Measurements from ENCODE around the gene IGSF9B.

IGSF9B gene

GRCh38 chr11:133910101-133910500 is 46.7 kb downstream of the IGSF9B start:
- intact Hi-C loops (cut with DNase I), result no loop called here
- peak in 2 of 10 donors; percentile 14 to 54 for DNase-seq

- intact Hi-C loops (cut with DNase I), result no loop called here
- DNase-seq, result peak in 2 of 10 donors; percentile 20 to 66
Measured at GRCh38 chr11:133908827-133909226, 47.9 kb downstream of the IGSF9B start.

DNA sequence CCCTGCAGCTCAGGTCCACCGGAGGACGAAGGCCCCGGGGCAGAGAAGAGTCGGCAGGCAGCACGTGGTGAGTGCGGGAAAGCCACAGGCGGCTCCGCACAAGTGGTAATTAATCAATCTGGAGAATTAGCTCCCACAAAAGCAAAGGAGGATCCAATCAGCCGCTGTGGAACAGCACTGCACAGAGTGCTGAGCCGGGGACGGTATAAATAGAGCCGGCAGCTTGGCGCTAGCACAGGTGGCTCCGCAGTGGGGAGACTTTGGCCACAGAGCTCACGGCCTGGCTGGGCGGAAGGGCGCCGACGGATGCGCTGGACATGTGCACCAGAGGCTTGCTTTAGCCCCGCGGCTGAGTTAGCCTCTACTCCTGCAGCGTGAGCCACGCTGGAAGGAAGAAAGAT is 48.9 kb downstream of the IGSF9B start:
- DNase-seq, result peak in 2 of 10 donors; percentile 73 to 74
- intact Hi-C loops (cut with DNase I), result no loop called here

DNA sequence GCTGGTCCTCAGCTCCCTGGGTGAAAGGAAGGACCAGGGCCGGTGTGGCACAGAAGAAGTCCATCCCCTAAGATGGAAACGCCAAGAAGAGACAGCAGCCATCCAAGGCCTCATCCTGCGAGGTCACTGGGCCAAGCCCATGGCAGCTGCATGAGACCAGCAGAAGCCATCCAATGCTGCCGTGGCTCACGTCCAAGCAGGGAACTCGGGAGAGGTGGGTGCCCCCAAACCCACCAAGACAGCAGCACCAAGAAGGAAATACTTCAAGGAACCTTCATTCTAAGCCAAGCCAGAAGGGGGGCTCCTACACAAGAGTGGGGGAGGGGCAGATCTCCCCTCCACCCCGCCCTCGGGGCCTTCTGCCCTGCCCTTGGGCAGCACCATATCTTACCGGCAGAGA is 49.6 kb downstream of the IGSF9B start:
- DNase-seq, result peak in 2 of 10 donors; percentile 64 to 65
- intact Hi-C loops (cut with DNase I), result no loop called here

DNA sequence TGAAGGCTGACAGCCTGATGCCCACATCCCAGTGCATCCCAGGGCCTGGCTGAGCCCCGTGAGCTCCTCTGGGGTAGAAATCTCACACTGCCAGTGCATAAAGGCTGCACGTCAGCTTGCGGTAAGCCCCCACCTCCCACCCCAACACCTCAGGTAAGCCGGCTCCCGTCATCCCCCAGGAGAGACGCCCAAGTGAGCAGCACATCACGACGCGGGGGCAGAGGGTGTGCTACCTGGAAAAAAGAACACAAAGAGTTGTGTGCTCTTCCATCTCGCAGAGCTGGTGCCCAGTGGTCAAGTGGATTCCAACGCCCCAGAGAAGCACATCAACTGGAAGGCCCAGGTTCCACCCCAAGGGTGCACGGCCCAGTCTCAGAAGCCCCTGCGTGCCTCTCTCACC is 50.0 kb downstream of the IGSF9B start:
- peak in 2 of 10 donors; percentile 50 to 62 for DNase-seq
- intact Hi-C loops (cut with DNase I), result no loop called here

GRCh38 chr11:133906241-133906640 is 50.5 kb downstream of the IGSF9B start:
- peak in 2 of 10 donors; percentile 65 to 72 for DNase-seq

DNA sequence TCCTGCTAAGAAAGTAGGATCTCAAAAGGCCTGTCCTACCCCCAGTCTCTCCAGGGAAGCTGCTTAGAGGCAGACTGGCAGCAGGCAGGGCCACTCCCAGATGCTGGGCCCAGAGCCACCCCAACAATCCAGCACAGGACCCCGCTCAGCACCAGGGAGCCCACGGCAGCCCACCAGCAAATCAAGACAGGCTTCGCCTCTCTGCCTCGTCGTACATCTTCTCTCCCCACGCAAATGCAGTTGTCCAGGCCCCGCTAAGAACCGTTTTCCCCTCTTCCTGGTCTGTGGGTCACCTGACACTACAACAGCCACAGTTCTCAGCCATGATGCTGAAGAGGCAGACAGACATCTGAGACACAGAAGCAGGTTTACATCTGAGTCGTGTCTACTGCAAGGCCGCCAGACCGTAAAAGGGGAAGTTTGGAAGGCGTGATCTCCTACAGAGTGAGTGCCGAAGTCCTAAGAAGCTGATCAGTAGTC is 51.1 kb downstream of the IGSF9B start:
- peak in 2 of 10 donors; percentile 55 to 67 for DNase-seq
- intact Hi-C loops (cut with DNase I), result no loop called here

More at GRCh38 chr11:133906241-133906640, 50.5 kb downstream of the IGSF9B start:
- intact Hi-C loops (cut with DNase I), result no loop called here

GRCh38 chr11:133904818-133905515 is 51.8 kb downstream of the IGSF9B start:
- intact Hi-C loops (cut with DNase I), result no loop called here
- DNase-seq, result peak in 2 of 10 donors; percentile 57 to 67

- DNase-seq, result peak in 2 of 10 donors; percentile 22 to 29
Measured at GRCh38 chr11:133903875-133904817, 52.6 kb downstream of the IGSF9B start.

DNA sequence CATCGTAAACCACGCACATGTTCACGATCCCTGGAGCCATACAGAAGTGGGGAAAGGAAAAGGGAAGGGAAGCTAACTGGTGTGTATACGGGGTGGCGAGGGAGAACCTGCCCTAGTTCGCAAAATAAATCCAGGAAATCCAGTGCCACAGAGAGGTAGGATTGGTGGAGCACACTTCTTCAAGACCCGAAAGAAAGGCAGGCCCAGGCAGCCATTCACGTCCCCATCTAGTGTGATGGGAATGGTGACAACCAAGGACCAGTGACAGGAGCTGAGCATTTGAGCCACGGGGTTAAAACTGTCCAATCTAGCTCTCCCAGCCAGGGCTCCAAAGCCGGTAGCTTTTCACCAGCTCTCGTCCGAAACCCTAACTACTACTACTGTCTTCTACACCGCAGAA is 53.7 kb downstream of the IGSF9B start:
- intact Hi-C loops (cut with DNase I), result no loop called here
- peak in 1 of 10 donors; percentile 25 for DNase-seq

More at GRCh38 chr11:133903875-133904817, 52.6 kb downstream of the IGSF9B start:
- intact Hi-C loops (cut with DNase I), result no loop called here

DNA sequence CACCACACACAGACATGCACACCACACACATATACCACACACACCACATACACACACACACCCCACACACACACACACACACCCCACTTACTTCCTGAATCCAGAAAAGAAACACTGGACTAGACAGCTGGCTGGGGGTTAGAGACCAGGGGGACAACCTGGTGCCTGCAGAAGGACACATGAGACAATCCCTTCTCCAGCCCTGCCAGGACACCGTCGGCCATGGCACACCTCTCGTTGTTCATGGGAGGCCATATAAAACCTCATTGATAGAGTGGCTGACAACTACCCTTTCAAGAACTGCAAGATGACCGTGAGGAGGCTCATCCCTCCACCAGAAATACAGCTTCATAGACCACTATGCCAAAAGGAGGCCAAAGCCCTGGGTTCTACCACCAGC is 54.3 kb downstream of the IGSF9B start:
- intact Hi-C loops (cut with DNase I), result no loop called here
- peak in 2 of 10 donors; percentile 2 to 49 for DNase-seq

DNA sequence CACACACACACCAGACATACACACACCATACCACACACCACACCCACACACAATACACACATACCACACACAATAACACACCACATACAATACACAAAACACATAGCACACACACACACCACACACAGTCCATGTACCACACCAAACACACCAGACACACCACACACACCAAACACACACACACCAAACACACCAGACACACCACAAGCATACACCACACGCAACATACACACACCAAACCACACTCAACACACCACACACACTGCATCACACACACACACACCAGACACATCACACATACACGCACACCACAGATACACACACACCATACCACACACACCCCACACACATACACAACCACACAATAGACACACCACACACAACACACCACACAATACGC is 54.8 kb downstream of the IGSF9B start:
- intact Hi-C loops (cut with DNase I), result no loop called here
- no peak for DNase-seq

DNA sequence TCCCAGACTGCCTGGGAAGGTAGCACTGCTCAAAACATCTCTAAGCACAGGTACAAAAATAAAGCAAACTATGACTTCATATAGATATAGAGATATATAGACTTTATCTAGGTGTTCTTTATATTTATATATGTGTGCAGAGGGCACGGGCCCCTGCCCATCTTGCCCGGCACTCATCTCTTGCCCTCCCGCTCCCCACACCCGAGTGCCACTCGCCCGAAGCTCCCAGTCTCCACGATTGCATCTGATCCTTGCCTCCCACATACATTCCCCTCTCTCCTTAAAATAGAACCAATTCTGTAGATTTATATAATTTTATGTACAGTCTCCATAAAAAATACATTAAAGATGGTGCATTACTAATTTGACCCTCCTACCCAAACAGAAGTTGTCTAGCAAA is 55.5 kb downstream of the IGSF9B start:
- intact Hi-C loops (cut with DNase I), result no loop called here
- DNase-seq, result peak in 2 of 10 donors; percentile 1 to 39

- intact Hi-C loops (cut with DNase I), result no loop called here
- peak in 2 of 10 donors; percentile 1 to 35 for DNase-seq
Measured at GRCh38 chr11:133900176-133901105, 56.3 kb downstream of the IGSF9B start.

DNA sequence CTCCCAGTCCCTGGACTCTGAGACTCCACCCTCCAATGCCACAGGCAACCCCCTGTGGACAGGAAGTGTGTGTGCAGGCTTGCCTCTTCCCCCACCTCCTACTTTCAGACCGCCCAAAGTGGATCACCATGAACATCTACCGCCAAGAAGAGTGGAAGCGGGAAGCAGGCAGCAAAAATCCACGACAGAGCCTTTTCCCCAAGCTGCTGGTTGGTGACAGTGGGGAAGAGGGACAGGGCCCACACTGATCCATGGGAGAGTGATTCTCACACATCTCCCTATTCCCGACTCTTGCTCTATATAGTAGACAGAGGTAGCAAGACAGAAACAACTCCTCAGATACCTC is 58.0 kb downstream of the IGSF9B start:
- intact Hi-C loops (cut with DNase I), result no loop called here
- DNase-seq, result peak in 1 of 10 donors; percentile 8

GRCh38 chr11:133898031-133898769 is 58.6 kb downstream of the IGSF9B start:
- intact Hi-C loops (cut with DNase I), result no loop called here
- peak in 3 of 10 donors; percentile 1 to 50 (median 35) for DNase-seq

- peak in 1 of 10 donors; percentile 58 for DNase-seq
- intact Hi-C loops (cut with DNase I), result no loop called here
Measured at GRCh38 chr11:133897331-133897650, 59.5 kb downstream of the IGSF9B start.

GRCh38 chr11:133896642-133897330 is 60.0 kb downstream of the IGSF9B start:
- intact Hi-C loops (cut with DNase I), result no loop called here
- peak in 2 of 10 donors; percentile 31 to 76 for DNase-seq

DNA sequence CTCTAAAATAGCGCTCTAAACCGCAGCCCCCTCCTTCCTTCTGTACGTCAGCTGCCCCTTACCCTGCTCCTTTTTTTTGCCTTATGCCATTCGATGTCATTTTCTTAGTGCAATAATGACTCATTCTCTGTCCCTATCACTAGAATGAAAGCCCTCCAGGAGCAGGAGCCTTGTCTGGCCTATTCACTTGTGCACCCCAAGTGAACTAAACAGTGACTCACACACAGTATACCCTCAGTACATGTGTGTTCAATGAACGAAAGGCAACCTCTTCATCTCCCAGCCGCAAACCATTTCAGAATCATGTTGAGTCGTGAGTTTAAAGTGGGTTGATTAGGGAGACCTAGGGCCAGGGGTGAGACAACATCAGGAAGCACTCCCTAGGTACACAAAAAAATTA is 60.7 kb downstream of the IGSF9B start:
- no peak for DNase-seq
- intact Hi-C loops (cut with DNase I), result no loop called here

Data from posterior cingulate gyrus (tissue), 11 donors.